ENCODE data around the gene NT5DC4. TPM values are rescaled to one million over a fixed set of nuclear protein-coding genes. Genes with fewer than 3 reads are reported as not detected.

NT5DC4 gene
- not detected in 2 replicates for polyA plus RNA-seq (2012; rRNA removed)
- polyA plus RNA-seq (2012; cell fraction: cytosol; rRNA removed): 0.01 TPM in 1 of 2 replicates, not detected in the other
- 0.01 and 0.07 TPM in 2 replicates for polyA plus RNA-seq (2012; cell fraction: nucleus; rRNA removed)

DNA sequence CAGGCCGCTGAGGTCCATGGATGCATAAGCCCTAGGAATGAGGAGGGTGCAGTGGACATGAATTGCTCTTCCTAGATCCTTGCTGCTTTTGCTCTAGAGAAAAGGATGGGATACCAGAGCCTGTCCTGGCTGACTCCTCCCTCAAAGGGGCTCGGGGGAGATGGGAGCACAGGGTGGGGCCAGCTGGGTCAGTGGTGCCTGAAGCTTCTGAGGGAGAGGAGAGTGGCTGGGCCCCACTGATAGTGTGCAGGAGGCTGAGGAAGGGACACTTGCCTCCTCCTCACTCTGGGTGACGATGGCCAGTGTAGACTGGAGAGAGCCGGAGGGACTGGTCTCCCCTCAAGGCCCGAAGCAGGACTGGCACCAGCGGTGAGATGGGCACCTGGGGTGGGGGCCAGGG is at the start of gene NT5DC4:
TSS of gene NT5DC4 (plus strand) at position 236 of the 400 bp plus-strand sequence. CDS start at position 296, 60 bp downstream.
- POLR2A ChIA-PET: no interaction called here
- TF ChIP-seq NRF1 (IDR thresholded peaks at IDR 0.05; ENCODE audit: low read depth, low read length): no peak

DNA sequence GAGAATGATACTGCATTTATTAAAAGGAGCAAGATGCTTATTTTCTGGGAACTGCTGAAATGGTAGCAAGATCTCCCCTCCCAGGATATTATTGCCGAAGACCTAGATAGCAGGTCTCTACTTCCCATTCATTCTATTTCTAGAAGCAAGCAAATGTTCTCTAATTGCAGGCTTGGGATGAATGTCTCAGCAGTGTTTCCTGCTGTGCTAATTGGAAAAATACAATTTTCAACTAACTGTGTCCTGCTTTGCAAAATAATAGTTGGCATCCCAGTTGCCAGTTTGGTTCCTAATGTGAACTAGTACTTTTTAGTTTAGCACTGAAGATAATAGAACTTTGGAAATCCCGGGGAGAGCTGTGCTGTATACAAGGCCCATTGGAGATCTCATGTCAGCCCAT is 49.0 kb upstream of the NT5DC4 start:
- Histone ChIP-seq H3K4me3 (ENCODE audit: low read depth in 2 of 2, low read length in 1 of 2) (no peak overlapping the region), H3K79me2 (ENCODE audit: insufficient read depth) (no peaks in the 10 kb centered on the region), H3K9me2 (no peaks in the 10 kb centered on the region), H3F3A (replicated peaks; ENCODE audit: insufficient read depth) (peaks cover 5% of the 10 kb centered on the region), H2AFZ (ENCODE audit: low read depth) (no peak overlapping the region), H3K27me3 (ENCODE audit: insufficient read depth) (no peaks in the 10 kb centered on the region), H3K36me3 (replicated peaks in 1 of 2; ENCODE audit: control insufficient read depth in 1 of 2, insufficient read depth in 2 of 2, low read length in 1 of 2) (no peaks in the 10 kb centered on the region), H3K9me3 (no peaks in the 10 kb centered on the region), H3K9ac (no peak overlapping the region), H3K4me1 (ENCODE audit: control insufficient read depth in 1 of 2, insufficient read depth in 2 of 2, low read depth in 1 of 2, low read length in 1 of 2) (no peaks in the 10 kb centered on the region), H4K20me1 (ENCODE audit: insufficient read depth) (no peaks in the 10 kb centered on the region), H3K27ac (ENCODE audit: low read depth in 2 of 2, low read length in 1 of 2) (no peak overlapping the region), H3K4me2 (no peak overlapping the region)
- CTCF ChIA-PET: interaction anchor here (0.6 to 1.8 kb wide), 6 partner anchors 13 to 72 kb away, joined by 3 to 4 read pairs (median 3); no protein-coding TSS in a partner anchor
- DNase-seq: no peak
- POLR2A ChIA-PET: no interaction called here
- TF ChIP-seq, protein P1, sequence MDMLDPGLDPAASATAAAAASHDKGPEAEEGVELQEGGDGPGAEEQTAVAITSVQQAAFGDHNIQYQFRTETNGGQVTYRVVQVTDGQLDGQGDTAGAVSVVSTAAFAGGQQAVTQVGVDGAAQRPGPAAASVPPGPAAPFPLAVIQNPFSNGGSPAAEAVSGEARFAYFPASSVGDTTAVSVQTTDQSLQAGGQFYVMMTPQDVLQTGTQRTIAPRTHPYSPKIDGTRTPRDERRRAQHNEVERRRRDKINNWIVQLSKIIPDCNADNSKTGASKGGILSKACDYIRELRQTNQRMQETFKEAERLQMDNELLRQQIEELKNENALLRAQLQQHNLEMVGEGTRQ (IDR thresholded peaks at IDR 0.05; ENCODE audit: borderline replicate concordance, low read depth, low read length): no peak
- TF ChIP-seq, protein P2, sequence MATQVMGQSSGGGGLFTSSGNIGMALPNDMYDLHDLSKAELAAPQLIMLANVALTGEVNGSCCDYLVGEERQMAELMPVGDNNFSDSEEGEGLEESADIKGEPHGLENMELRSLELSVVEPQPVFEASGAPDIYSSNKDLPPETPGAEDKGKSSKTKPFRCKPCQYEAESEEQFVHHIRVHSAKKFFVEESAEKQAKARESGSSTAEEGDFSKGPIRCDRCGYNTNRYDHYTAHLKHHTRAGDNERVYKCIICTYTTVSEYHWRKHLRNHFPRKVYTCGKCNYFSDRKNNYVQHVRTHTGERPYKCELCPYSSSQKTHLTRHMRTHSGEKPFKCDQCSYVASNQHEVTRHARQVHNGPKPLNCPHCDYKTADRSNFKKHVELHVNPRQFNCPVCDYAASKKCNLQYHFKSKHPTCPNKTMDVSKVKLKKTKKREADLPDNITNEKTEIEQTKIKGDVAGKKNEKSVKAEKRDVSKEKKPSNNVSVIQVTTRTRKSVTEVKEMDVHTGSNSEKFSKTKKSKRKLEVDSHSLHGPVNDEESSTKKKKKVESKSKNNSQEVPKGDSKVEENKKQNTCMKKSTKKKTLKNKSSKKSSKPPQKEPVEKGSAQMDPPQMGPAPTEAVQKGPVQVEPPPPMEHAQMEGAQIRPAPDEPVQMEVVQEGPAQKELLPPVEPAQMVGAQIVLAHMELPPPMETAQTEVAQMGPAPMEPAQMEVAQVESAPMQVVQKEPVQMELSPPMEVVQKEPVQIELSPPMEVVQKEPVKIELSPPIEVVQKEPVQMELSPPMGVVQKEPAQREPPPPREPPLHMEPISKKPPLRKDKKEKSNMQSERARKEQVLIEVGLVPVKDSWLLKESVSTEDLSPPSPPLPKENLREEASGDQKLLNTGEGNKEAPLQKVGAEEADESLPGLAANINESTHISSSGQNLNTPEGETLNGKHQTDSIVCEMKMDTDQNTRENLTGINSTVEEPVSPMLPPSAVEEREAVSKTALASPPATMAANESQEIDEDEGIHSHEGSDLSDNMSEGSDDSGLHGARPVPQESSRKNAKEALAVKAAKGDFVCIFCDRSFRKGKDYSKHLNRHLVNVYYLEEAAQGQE (IDR thresholded peaks at IDR 0.05; ENCODE audit: low read depth, low read length): no peak
- TF ChIP-seq RFX5 (IDR thresholded peaks at IDR 0.05; ENCODE audit: low read length): no peak
- no peak for TF ChIP-seq RCOR1 (IDR thresholded peaks at IDR 0.05; ENCODE audit: low read length)
- no peak for TF ChIP-seq FOXM1 (IDR thresholded peaks at IDR 0.05; ENCODE audit: low read depth)
- no peak for TF ChIP-seq POLR2AphosphoS5 (IDR thresholded peaks at IDR 0.05; ENCODE audit: low read depth, low read length)
- no peak for TF ChIP-seq NRF1 (IDR thresholded peaks at IDR 0.05; ENCODE audit: low read depth, low read length)
- 94% methylated on average over 2 of the region's 2 CpGs for WGBS (ENCODE audit: low lambda C conversion rate)

More for the DNA sequence above, at the start of gene NT5DC4:
- Histone ChIP-seq H3K4me1 (ENCODE audit: control insufficient read depth in 1 of 2, insufficient read depth in 2 of 2, low read depth in 1 of 2, low read length in 1 of 2) (no peaks in the 10 kb centered on the region), H2AFZ (ENCODE audit: low read depth) (no peak within 1 kb of the TSS), H3K9ac (no peak within 1 kb of the TSS), H3K9me2 (no peaks in the 10 kb centered on the region), H3K9me3 (no peaks in the 10 kb centered on the region), H3K4me3 (ENCODE audit: low read depth in 2 of 2, low read length in 1 of 2) (no peak within 1 kb of the TSS), H3K4me2 (no peak within 1 kb of the TSS), H3K27me3 (ENCODE audit: insufficient read depth) (no peaks in the 10 kb centered on the region; the same call in 1 of the 2 replicates), H3F3A (replicated peaks; ENCODE audit: insufficient read depth) (no peaks in the 10 kb centered on the region), H3K27ac (ENCODE audit: low read depth in 2 of 2, low read length in 1 of 2) (no peak within 1 kb of the TSS), H3K79me2 (ENCODE audit: insufficient read depth) (no peaks in the 10 kb centered on the region), H3K36me3 (replicated peaks in 1 of 2; ENCODE audit: control insufficient read depth in 1 of 2, insufficient read depth in 2 of 2, low read length in 1 of 2) (no peaks in the 10 kb centered on the region), H4K20me1 (ENCODE audit: insufficient read depth) (no peaks in the 10 kb centered on the region)
- CTCF ChIA-PET: no interaction called here
- WGBS (ENCODE audit: low lambda C conversion rate): 48% methylated on average over 2 of the region's 6 CpGs
- DNase-seq: no peak
